OCI-LY1 (cell line): ENCODE measurements around the gene ARL8B.

Experiments used
- CTCF ChIP-seq: fragments of 200-600 bp; sonication (generic), shearing (Covaris generic); IDR thresholded peaks from 2 replicates; pipeline ENCODE4 v1.5.1; 2017; ENCODE audit warnings: mild to moderate bottlenecking, antibody characterized with exemption, low read length, moderate library complexity, mixed read lengths
- EZH2 ChIP-seq: fragments of 200-600 bp; sonication (generic), shearing (Covaris generic); IDR thresholded peaks from 2 replicates; pipeline ENCODE4 v1.8.0; 2017; ENCODE audit warnings: borderline replicate concordance, mixed run types, mild to moderate bottlenecking, antibody characterized with exemption, low read length, moderate library complexity, mixed read lengths

DNA sequence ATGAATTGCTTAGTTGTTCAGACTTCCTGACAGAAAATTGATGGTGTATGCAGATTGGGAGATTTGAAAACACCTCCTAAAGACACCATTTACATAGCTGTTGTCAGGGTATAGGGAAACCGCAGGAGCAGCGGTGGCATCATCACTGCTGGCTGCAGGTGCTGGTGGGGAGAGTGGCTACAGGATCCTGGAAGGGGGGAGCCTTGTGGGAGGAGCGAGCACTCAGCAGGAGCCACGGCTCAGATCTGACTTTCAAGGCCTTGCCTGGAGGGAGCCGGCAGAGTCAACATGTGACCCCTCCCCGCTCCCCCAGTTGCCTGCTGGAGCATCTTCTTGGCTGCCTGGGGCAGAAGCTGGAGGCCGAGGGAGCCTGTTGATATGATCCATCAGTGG, 91.5 kb downstream of the ARL8B start:
- TF ChIP-seq CTCF, result no peak
- TF ChIP-seq EZH2, result no peak
